Measurements from ENCODE around the gene RAI14. TPM values are rescaled to one million over a fixed set of nuclear protein-coding genes. Genes with fewer than 3 reads are reported as not detected.

Gene RAI14
- total RNA-seq, 6 experiments from 2014 or later, result 256 to 360 (median 323) TPM

GRCh38 chr5:34842554-34842953, 186.4 kb downstream of the RAI14 start:
- Mint-ChIP-seq H3K4me1 (ENCODE audit: low read depth) (peaks cover 27% of the 10 kb centered on the region), H3K9me3 (no peaks in the 10 kb centered on the region), H3K27ac (no peak overlapping the region), H3K27me3 (ENCODE audit: insufficient read depth) (peaks cover 3% of the 10 kb centered on the region), H3K4me3 (no peak overlapping the region), H3K36me3 (ENCODE audit: low read depth) (no peaks in the 10 kb centered on the region)
- TF ChIP-seq CTCF (IDR thresholded peaks at IDR 0.05), result no peak
- no peak for DNase-seq

- no peak for TF ChIP-seq CTCF (IDR thresholded peaks at IDR 0.05)
- Mint-ChIP-seq H3K36me3 (ENCODE audit: low read depth) (no peaks in the 10 kb centered on the region), H3K9me3 (no peaks in the 10 kb centered on the region; the same call in 1 of the 2 replicates), H3K27ac (no peak overlapping the region), H3K27me3 (ENCODE audit: insufficient read depth) (no peaks in the 10 kb centered on the region; the same call in 1 of the 2 replicates), H3K4me1 (ENCODE audit: low read depth) (peaks cover 24% of the 10 kb centered on the region), H3K4me3 (no peak overlapping the region)
- no peak for DNase-seq
Observed at GRCh38 chr5:34843497-34843896, 187.4 kb downstream of the RAI14 start.

- no peak for TF ChIP-seq CTCF (IDR thresholded peaks at IDR 0.05)
- Mint-ChIP-seq H3K27me3 (ENCODE audit: insufficient read depth) (no peaks in the 10 kb centered on the region; the same call in 1 of the 2 replicates), H3K4me3 (no peak overlapping the region)
Observed at GRCh38 chr5:34844106-34844505, 188.0 kb downstream of the RAI14 start.

GRCh38 chr5:34844999-34845398, 188.9 kb downstream of the RAI14 start:
- Mint-ChIP-seq H3K4me3 (no peak overlapping the region), H3K27ac (no peak overlapping the region), H3K27me3 (ENCODE audit: insufficient read depth) (peaks cover 1% of the 10 kb centered on the region), H3K4me1 (ENCODE audit: low read depth) (peaks cover 24% of the 10 kb centered on the region), H3K36me3 (ENCODE audit: low read depth) (no peaks in the 10 kb centered on the region), H3K9me3 (no peaks in the 10 kb centered on the region; the same call in 1 of the 2 replicates)
- TF ChIP-seq CTCF (IDR thresholded peaks at IDR 0.05), result no peak
- DNase-seq, result no peak

More at GRCh38 chr5:34844106-34844505, 188.0 kb downstream of the RAI14 start:
- Mint-ChIP-seq H3K36me3 (ENCODE audit: low read depth) (no peaks in the 10 kb centered on the region), H3K4me1 (ENCODE audit: low read depth) (peaks cover 22% of the 10 kb centered on the region), H3K27ac (no peak overlapping the region), H3K9me3 (no peaks in the 10 kb centered on the region; the same call in 1 of the 2 replicates)
- DNase-seq, result no peak

GRCh38 chr5:34847056-34847455, 190.9 kb downstream of the RAI14 start:
- Mint-ChIP-seq H3K4me1 (ENCODE audit: low read depth) (peaks cover 24% of the 10 kb centered on the region), H3K27me3 (ENCODE audit: insufficient read depth) (peaks cover 1% of the 10 kb centered on the region), H3K4me3 (no peak overlapping the region), H3K27ac (no peak overlapping the region; the same call in 1 of the 2 replicates), H3K9me3 (no peaks in the 10 kb centered on the region; the same call in 1 of the 2 replicates), H3K36me3 (ENCODE audit: low read depth) (no peaks in the 10 kb centered on the region)
- TF ChIP-seq CTCF (IDR thresholded peaks at IDR 0.05), result no peak
- DNase-seq, result no peak

GRCh38 chr5:34847552-34847951, 191.4 kb downstream of the RAI14 start:
- no peak overlapping the region for H3K4me3 Mint-ChIP-seq
- H3K27ac Mint-ChIP-seq, result no peak overlapping the region
- DNase-seq, result no peak
- no peaks in the 10 kb centered on the region; the same call in 1 of the 2 replicates for H3K9me3 Mint-ChIP-seq
- peaks cover 26% of the 10 kb centered on the region for H3K4me1 Mint-ChIP-seq (ENCODE audit: low read depth)
- H3K27me3 Mint-ChIP-seq (ENCODE audit: insufficient read depth), result peaks cover 1% of the 10 kb centered on the region
- no peak for TF ChIP-seq CTCF (IDR thresholded peaks at IDR 0.05)
- no peaks in the 10 kb centered on the region for H3K36me3 Mint-ChIP-seq (ENCODE audit: low read depth)

Measured in HFFc6 (cell line).